ENCODE data around the gene MPND.

The MPND gene, protein sequence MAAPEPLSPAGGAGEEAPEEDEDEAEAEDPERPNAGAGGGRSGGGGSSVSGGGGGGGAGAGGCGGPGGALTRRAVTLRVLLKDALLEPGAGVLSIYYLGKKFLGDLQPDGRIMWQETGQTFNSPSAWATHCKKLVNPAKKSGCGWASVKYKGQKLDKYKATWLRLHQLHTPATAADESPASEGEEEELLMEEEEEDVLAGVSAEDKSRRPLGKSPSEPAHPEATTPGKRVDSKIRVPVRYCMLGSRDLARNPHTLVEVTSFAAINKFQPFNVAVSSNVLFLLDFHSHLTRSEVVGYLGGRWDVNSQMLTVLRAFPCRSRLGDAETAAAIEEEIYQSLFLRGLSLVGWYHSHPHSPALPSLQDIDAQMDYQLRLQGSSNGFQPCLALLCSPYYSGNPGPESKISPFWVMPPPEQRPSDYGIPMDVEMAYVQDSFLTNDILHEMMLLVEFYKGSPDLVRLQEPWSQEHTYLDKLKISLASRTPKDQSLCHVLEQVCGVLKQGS

DNA sequence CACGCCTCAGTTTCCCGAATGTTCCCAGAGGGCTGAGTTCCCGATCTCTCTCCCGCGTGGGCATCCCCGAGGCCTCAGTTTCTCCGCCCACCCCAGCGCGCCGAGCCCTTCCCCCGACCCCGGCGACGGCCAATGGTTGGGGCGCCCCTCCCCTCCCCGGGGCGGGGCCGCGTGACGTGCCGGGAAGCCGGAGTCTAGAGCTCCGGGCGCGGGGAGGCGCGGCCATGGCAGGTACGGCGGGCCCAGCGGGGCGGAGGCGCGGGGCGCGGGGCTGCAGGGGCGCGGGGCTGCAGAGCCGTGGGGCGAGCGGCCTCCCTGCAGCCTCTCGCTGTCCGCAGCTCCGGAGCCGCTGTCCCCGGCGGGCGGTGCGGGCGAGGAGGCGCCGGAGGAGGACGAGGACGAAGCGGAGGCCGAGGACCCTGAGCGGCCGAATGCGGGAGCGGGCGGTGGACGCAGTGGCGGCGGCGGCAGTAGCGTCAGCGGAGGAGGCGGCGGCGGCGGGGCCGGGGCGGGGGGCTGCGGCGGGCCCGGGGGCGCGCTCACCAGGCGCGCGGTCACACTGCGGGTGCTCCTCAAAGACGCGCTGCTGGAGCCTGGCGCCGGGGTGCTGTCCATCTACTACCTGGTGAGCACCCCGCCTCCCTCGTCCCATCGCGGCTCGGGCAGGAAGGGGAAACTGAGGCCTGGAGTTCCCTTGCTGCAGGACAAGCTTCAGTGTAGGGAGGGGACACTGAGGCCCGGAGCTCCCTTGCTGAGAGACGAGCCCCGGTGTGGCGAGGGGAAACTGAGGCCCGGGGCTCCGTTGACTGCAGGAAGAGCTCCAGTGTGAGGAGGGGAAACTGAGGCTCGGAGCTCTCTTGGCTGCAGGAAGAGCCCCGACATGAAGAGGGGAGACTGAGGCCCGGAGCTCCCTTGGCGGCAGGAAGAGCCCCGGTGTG lies at the start of gene MPND:
MPND (plus strand) TSS at position 193 of the 938 bp plus-strand sequence; CDS start at position 225, 32 bp downstream.
- peak; percentile 84 to 93 for DNase-seq

DNA sequence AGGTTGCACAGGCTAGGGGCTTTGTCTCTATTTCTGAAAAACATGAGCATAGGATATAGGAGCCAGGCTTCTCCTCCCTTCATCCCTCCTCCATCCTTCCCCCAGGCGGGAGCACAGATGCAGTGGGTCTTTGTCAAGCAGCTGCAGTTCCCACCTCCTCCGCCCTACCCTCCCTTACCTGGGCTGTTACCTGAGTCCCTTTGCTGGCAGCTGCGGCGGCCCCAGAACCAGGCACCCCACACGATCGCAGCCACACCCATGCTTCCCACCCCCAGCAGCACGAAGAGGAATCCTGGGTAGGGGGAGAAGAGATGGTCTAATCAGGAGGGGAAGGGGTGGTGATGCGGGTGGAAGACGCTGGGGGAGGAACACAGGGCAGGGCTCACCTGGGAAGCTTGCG lies 49.0 kb upstream of the MPND start:
- DNase-seq = no peak

- no peak for DNase-seq
Measured at GRCh38 chr19:4295972-4296771, 47.2 kb upstream of the MPND start.

DNA sequence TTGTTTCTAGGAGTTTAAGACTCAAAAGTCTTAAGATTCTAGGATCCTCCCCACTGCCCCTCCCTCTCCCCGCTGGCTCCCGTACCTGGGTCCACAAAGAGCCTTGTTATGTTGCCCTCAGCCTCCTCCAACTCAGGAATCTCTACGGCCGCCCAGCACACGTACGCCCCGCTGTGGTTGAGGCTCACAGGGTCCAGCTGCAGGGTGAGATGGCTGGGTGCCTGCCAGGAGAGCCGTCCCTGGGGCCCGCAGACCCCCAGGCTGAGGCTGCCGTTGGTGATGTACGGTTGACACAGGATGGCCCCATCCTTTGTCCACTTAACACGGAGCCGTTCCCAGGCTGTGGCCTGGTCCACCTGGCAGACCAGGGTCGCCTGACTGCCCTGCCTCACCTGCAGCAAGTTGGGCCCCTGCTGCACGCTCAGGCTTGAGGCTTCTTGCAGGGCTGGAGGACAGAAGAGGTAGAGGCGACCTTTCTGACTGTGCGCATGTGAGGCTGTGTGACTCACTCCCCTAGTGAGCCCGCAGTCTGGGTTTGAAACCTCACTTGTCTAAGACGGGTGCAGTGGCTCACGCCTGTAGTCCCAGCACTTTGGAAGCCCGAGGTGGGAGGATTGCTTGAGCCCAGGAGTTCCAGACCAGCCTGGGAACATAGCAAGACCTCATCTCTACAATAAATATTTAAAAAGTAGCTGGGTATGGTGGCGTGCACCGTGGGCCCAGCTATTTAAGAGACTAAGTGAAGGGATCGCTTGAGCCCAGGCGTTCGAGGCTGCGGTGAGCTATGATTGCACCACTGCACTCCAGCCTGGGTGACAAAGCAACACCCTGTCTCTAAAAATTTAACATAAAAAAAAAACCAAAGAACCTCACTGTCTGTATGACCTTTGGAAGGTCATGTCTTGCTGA lies 45.2 kb upstream of the MPND start:
- DNase-seq = no peak

DNA sequence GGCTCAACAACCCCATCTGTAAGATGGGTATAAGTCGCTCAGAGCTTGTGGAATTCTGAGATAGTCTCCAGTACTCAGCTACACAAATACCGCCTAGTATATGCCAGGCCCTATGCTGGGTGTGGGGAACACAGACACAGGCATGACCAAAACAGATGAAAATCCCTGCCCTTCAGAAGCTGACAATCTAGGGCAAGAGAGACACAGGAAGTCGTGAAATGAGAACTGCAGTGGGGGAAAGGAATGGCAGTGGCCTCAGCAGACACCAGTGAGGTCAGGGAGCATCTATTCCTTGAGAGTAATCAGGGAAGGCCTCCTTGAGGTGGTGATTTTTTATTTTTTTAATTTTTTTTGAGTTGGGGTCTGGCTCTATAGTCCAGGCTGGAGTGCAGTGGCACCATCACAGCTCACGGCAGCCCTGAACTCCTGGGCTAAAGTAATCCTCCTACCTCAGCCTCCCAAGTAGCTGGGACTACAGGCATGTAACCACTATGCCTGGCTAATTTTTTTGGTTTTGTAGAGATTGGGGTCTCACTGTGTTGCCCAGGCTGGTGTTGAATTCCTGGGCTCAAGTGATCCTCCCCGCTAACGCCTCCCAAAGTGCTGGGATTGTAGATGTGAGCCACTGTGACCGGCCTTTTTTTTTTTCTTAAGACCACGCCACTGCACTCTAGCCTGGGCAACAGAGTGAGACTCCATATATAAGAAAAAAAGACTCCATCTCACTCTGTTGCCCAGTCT lies 44.4 kb upstream of the MPND start:
- DNase-seq = no peak

- no peak for DNase-seq
Measured at GRCh38 chr19:4300589-4300988, 42.8 kb upstream of the MPND start.

DNA sequence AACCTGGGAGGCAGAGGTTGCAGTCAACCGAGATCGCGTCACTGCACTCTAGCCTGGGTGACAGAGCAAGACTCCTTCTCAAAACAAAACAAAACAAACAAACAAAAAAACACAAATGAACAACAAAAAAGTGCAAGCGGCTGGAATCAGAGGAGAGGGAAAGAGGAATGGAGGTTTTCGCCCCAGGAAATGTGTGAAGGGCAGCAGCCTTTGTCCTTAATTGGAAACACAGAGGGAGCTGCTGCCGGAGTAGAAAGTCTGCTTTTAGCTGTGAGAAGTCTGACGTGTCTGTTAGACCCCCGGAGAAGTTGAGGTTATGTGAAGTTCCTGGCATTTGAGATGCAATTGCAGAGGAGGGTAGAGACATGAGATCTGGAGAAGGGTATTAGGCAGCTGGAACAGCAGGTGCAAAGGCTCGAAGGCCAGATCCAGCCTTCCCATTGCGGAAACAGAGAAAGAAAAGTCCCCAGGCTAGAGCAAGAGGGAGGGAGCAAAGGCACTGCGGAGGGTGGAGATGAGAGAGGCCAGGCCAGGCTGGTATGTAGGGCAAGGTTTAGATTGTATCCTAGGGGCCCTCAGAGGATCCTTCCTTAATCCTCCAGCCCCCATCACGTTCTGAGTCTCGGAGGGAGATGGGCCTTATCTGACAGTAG lies 41.6 kb upstream of the MPND start:
- DNase-seq = no peak

GRCh38 chr19:4302243-4302640 lies 41.1 kb upstream of the MPND start, which contains the start of gene TMIGD2:
Gene TMIGD2 (minus strand): TSS chr19:4302389. CDS start chr19:4302385, 4 bp downstream.
- DNase-seq = no peak

DNA sequence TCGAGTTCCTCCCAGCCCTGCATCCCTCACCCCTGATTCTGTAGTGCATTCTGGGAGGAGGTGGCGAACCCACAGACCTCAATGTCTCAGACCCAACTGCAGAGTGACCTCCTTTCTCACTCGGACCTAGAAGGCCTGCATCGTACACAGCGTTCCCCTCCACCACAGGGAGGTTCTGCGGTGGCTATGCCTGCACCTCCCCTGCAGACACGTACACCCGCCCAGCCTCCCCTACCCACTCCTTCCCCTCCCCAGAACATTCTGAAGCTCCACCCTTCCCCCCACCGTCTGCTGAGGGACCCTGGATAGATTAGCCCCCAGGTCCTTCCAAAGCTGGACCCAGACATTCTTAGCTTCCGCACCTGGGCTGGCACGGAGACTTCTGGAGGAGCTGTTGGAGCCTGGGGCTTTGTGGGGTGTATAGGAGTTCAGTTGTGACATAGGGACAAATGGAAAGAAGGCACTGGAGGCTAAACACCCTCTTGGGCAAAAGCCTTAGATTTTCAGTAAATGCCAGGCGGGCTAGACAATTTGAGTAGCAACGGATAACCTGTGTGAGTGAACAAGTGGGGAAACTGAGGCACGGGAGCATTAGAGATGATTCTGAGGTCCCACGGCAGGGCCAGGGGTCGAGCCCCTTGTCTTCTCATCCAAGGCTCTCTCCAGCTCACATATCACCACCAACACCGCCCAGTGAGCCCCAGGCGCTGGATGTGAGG lies 39.4 kb upstream of the MPND start:
- DNase-seq = no peak

DNA sequence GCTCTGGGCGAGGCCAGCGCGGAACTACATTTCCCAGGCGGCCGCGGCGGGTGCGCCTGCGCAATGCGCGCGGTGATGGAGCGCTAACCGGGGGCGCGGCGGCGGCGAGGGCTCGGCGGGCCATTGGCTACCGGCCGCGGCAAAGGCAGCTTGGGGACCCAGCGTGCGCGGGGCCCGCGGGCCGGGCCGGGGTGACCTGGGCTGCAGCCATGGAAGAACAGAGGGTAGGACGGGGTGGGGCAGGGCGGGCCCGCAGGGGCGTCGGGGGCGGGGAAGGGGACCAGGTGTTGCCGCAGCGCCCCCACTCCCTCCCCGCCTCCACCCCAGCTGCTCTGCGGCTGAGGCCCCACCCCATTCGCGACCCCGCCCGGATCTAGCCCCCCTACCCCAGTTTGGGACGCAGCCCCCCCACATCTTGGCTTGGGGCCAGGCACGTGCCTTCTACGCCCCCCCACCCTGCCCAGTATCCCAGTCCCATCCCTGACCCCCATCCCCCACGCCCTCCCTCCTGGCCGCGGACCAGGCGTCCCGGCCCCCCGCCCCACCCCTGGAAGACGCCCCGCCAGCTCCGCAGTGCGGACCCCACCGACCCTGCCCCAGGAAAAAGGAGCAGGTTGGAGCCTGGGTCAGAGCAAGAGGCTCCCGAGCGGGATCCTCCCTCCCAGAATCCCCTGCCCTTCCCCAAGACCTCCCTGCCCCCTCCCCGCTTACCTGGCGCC lies 38.7 kb upstream of the MPND start, which contains the start of gene FSD1:
FSD1 (plus strand) TSS at position 61 of the 719 bp plus-strand sequence; CDS start at position 210, 149 bp downstream.
- peak in 1 of 2 donors; percentile 42 for DNase-seq

GRCh38 chr19:4305257-4305612 lies 38.1 kb upstream of the MPND start:
- DNase-seq = no peak

- DNase-seq = no peak
Measured at GRCh38 chr19:4305659-4306058, 37.7 kb upstream of the MPND start.

DNA sequence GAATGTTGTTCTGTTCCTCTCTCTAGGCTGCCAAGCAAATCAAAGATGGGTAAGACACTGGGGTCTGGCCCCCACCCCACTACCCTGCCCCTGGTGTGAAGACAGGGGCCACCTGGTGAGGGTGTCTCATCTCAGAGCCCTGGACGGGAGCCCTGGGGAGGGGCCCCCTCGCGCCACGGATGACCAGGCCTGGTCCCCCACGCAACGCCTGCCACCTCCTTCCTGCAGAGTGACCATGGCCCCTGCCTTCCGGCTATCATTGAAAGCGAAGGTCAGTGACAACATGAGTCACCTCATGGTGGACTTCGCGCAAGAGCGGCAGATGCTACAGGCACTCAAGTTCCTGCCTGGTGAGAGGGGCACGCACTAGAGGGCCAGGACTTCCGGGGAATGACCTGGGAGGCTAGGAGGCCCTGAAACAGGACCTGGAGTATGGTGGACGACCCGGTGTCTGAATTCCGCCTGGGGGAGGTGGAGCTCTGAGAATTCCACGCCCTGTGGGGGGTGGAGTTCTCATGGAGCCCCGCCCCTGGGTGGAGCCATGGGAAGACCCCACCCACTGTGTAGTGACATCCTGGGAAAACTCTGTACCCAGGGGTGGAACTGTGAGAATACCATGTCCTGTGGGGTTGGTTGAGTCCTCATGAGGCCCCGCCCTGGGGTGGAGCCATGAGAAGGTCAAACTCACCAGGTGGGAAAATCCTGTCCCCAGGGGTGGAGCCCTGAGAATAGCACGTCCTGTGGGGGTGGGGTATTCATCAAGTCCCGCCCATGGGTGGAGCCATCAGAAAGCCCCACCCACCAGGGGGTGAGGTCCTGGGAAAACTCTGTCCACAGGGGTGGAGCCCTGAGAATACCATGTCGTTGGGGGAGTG lies 32.9 kb upstream of the MPND start:
- DNase-seq = peak; percentile 9 to 13

DNA sequence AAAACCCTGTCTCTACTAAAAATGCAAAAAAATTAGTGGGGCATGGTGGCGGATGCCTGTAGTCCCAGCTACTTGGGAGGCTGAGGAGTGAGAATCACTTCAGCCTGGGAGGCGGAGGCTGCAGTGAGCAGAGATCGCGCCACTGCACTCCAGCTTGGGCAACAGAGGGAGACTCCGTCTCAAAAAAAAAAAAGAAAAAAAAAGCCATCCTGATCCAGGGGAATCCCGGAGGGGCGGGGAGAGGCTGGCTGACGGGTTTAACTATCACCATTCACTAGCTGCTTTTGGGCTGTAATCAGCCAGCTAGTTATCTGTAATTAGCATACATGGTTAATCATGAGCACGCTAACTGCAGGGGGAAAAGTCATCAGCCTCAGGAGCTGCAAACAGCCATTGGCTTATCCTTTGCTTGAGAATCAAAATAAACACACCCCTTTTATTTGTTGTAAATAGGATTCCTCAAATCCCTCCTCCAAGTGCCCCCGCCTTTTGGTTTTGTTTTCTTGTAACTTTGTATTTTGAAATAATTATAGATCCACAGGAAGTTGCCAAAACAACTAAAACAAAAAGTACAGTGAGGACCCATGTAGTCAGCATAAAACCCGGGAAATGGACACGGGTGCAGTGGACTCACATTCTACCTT lies 29.4 kb upstream of the MPND start:
- DNase-seq = peak; percentile 59 to 65

GRCh38 chr19:4316956-4317355 lies 26.4 kb upstream of the MPND start:
- DNase-seq = peak in 1 of 2 donors; percentile 57

DNA sequence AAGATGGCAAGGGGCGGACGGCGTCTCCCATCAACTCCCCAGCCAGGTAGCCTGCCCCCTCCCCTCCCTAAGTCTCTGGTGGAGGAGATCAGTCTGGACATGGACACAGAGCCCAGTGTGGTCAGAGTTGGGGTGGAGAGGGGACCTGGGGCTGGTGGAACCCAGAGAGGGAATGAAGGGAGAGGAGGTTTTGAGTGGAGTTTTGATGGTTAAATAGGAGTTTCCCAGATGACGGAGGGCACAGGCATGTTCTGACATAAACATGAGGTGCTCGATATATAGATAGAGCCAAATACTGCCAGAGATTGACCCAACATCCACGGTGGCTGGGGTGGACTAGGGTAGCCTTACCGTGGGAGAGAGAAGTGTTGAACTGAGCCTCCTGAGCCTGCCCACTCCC lies 24.9 kb upstream of the MPND start:
- DNase-seq = no peak

DNA sequence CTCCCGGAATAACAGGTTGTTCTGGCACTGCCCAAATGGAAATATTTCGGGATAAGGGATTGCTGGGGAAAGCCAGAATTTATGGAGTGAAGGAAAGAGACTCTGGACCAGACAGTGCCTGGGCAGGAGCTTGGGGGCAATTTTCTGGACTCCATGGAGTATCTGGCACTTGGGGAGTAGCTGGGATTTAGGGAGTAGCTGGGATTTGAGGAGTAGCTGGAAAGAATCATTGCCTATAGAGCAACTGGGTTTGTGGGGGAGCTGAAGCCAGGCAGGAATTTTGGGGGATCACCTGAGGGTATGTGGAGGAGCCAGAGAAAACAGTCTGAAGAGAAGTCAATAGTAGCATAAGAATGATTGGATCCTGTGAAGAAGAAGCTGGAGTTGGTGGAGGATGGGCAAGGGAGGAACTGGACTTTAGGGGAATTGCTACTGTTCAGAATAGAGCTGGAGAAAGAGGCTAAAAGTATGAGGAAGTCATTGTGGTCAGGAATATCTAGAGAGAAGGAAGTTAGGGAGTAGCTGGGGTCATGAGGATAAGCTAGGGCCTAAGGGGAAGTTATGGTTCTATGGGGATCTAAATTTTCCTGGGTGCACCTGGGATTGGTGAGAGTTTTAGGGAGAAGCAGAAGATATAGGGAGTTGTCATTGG lies 24.2 kb upstream of the MPND start:
- peak; percentile 58 to 67 for DNase-seq

Data from inflammatory macrophage treated with lipopolysaccharide for 1 hour (primary cell).